GM13976 (cell line): ENCODE results near the gene CAMK1D.
A peak's percentile ranks its signal among the peaks of the same experiment; 100 is the strongest.
"Not testable (repeated sequence)": the region's sequence is repeated elsewhere in the genome, so short reads cannot be mapped to it uniquely, and the experiment has no call there.

ENCODE experiments used
- DNase-seq: peaks from one replicate; pipeline ENCODE4 v3.0.0; 2012; ENCODE audit warnings: low spot score
- CTCF ChIP-seq: IDR thresholded peaks from 2 replicates; pipeline ENCODE4 v1.5.1; 2012; ENCODE audit warnings: borderline replicate concordance, mild to moderate bottlenecking; ENCODE audit not compliant: insufficient read depth; ENCODE audit errors: extremely low read depth, missing control alignments, control extremely low read depth
- in situ Hi-C: fragments of 300-500 bp; cut with MboI; formaldehyde crosslinking; loops from one replicate; pipeline ENCODE4 v1.12.0; 2022; ENCODE audit warnings: low sequenced_read_pairs, mixed read lengths, inconsistent platforms; ENCODE audit not compliant: unreplicated experiment

The CAMK1D gene

GRCh38 chr10:12348870-12349628 lies at the start of gene CAMK1D:
TSS of gene CAMK1D (plus strand) at chr10:12349547.
- in situ Hi-C loops: no loop called here
- no peak for TF ChIP-seq CTCF
- peak; percentile 90 for DNase-seq

- in situ Hi-C loops, DNase-seq: not testable (repeated sequence)
Observed at GRCh38 chr10:12301036-12301435, 48.3 kb upstream of the CAMK1D start.

GRCh38 chr10:12308057-12308456 lies 41.3 kb upstream of the CAMK1D start:
- TF ChIP-seq CTCF: no peak
- DNase-seq: no peak
- in situ Hi-C loops: no loop called here

GRCh38 chr10:12308736-12309375 lies 40.5 kb upstream of the CAMK1D start:
- no peak for TF ChIP-seq CTCF
- in situ Hi-C loops: no loop called here

GRCh38 chr10:12309783-12310182 lies 39.6 kb upstream of the CAMK1D start:
- in situ Hi-C loops, DNase-seq: not testable (repeated sequence)

More at GRCh38 chr10:12308736-12309375, 40.5 kb upstream of the CAMK1D start:
- DNase-seq: no peak

GRCh38 chr10:12314836-12315235 lies 34.5 kb upstream of the CAMK1D start:
- no peak for TF ChIP-seq CTCF
- DNase-seq: no peak
- in situ Hi-C loops: no loop called here

- in situ Hi-C loops: no loop called here
- DNase-seq: no peak
Observed at GRCh38 chr10:12319076-12319475, 30.3 kb upstream of the CAMK1D start.

More at GRCh38 chr10:12319076-12319475, 30.3 kb upstream of the CAMK1D start:
- TF ChIP-seq CTCF: no peak
